GM19467 (cell line): ENCODE data around the gene LTB.

ENCODE experiments used
- ATAC-seq: cut with Tn5 transposase; IDR thresholded peaks from one replicate; pipeline ENCODE4 v1.9.1; 2021; ENCODE audit warnings: mild to moderate bottlenecking, moderate library complexity; ENCODE audit not compliant: unreplicated experiment

Gene LTB

DNA sequence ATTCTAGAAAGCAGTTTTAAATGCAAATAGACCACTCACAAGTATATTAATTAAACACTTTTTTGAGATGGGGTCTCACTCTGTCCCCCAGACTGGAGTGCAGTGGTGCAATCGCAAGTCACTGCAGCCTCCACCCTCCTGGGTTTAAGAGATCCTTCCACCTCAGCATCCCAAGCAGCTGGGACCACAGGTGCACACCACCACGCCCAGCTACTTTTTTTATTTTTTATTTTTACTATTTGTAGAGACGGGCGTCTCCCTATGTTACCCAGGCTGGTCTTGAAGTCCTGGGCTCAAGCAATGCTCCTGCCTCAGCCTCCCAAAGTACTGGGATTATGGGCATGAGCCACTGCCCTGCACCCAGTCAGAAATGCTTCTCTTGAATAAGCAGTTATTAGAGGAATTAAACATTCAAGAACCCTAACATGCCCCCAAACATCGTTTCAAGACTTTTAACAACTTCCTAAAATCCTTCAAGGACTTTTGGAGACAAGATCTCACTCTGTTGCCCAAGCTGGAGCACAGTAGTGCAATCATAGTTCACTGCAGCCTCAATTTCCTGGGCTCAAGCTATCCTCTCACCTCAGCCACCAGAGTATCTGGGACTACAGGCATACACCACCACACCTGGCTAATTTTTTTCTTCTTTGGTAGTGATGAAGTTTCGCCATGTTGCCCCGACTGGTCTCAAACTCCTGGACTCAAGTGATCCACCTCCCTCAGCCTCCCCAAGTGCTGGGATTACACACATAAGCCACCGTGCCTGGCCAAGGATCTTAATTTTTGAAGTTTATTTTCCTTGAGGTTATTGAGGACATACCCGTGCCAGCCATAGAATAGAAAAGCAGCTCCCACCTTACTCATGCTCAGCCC is 50.2 kb downstream of the LTB start:
- ATAC-seq, result no peak

DNA sequence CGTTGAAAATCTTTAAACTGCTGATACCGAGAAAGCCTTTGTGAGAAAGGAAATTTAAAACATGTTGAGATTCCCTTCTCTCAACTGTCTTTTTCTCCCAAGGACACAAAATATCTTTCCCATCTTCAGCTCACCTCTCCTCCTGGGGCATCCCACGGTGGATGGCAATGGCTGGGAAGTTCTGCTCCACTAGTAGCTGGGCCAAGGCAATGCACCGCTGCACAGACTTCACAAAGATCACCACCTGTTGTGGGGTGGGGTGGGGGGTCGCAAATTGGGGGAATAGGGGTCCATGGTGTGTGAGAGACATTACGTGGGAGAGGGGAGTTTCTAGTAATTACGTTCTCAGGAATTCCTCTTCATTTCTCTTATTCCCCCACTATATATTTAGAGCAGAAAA is 51.1 kb downstream of the LTB start:
- ATAC-seq, result no peak

DNA sequence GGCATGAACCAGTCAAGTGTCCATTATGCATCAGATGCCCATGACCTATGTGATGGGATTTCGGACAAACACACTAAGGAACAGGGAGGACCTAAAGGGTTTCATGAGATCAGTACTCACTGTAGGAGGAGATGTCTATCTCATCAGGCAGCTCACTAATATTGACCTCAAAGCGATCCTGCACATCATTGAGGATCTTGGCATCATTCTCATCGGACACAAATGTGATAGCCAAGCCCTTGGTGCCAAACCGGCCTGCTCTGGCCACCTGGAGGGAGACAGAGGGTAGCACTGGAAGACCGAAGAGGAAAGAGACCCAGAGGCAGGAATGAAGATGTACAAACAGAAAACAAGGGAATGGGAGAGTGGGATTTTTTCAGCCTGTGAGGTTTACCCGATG is 51.6 kb downstream of the LTB start:
- no peak for ATAC-seq
